GM18505 (cell line): ENCODE measurements around the gene ZNF460.

Experiments used
- ATAC-seq: cut with Tn5 transposase; IDR thresholded peaks from one replicate; pipeline ENCODE4 v1.9.1; 2021; ENCODE audit not compliant: unreplicated experiment
- POLR2A ChIP-seq: IDR thresholded peaks from 4 replicates; pipeline ENCODE4 v1.6.1; 2011; ENCODE audit warnings: borderline replicate concordance; ENCODE audit not compliant: insufficient read depth, insufficient read length; ENCODE audit errors: extremely low read depth

ZNF460 gene

DNA sequence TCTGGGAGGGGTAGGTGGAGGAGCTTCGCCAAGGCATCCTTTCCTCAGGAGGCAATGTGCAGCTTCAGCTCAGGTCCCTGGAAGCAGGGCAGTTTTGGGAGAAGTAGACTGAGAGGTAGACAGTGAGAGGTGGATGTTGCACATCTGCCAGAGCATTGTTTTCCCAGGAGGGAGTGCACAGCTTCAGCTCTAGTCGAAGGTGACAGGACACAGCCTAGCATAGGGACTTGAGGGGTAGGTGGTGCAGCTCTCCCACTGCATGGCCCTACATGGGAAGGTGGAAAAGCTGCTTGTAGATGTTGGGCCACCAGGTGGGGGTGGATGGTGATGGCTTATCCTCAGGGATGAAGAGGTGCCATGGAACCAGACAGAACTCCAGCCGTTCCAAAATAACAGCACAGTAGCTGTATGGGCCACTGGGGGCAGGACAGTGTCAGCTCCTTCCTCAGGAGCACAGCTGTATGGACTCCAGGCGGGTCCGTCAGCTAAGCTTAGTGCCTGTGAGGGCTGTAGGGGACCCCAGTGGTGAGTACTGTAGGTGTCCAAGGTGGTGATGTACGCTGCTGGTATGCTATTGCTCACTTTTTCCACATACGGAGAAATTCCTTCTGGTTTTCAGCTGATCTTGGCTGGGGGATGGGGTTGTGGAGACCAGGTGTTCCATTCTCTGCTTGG, 22.6 kb downstream of the ZNF460 start:
- ATAC-seq: no peak
- peak; percentile 20 for TF ChIP-seq POLR2A

DNA sequence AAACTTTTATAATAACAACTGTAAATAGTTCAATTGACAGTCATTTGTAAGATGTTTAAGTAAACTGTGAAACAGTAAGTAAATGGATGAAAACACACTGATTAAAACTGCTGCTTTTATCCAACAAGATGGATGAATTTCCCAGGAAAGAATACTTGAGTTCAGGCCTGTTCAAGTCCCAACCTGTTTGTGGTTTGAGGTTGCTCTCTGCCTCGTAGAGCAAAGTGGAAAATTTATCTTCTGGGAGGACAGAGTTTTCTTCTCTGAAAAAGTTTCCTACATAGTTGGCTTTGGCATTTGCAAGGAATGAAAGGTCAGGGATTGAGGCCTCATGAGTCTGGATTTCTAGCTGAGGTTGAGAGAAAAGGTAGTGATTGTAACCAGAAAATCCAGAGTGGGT, 24.8 kb downstream of the ZNF460 start:
- no peak for TF ChIP-seq POLR2A
- ATAC-seq: no peak

DNA sequence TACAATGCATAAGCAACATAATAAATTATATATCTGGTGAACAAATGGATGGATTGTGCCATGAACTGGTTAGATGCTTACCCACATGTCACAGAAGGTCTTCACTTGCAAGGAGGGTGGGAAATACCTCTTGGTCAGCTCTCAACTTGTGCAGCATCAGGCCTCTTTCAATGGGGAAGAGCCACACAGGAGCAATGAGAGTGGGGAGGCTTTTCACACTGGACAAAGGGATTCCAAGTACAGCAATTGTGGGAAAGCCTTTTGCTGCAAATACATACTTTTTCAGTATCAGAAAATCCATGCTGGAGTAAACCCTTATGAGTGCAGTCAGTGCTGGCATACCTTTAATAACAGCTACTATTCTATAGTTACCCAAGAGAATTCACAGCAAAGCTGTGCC, 28.2 kb downstream of the ZNF460 start:
- no peak for TF ChIP-seq POLR2A
- no peak for ATAC-seq

DNA sequence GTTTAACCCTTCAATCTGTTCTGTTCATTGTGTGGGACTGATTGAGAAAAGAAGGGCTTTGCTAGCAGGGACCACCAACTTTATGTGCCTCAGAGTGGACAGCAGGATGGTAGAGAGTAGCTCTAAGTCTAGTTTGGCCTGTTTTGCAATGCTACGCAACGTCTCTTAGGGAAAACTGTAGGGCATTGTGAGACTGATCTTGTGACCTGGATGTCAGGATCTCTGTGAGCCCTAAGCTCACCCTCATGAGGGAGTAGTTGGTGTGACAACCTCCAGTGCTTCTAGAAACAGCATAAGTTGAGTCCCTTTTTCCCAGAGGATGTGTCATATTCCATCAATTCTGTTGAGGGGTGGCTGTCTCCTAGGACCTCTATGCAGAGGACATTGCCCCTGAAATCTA, 30.5 kb downstream of the ZNF460 start:
- ATAC-seq: no peak
- no peak for TF ChIP-seq POLR2A

DNA sequence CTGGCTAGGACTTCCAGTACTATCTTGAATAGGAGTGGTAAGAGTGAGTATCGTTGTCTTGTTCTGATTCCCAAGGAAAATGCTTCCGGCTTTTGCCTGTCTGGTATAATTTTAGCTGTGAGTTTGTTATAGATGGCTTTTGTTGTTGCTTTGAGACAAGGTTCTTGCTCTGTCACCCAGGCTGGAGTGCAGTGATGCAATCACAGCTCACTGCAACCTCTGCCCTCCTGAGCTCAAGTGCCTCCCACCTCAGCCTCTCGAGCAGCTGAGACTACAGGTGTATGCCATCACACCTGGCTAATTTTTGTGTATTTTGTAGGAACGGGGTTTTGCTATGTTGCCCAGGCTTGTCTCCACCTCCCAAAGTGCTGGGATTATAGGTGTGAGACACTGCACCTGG, 33.9 kb downstream of the ZNF460 start:
- no peak for TF ChIP-seq POLR2A

DNA sequence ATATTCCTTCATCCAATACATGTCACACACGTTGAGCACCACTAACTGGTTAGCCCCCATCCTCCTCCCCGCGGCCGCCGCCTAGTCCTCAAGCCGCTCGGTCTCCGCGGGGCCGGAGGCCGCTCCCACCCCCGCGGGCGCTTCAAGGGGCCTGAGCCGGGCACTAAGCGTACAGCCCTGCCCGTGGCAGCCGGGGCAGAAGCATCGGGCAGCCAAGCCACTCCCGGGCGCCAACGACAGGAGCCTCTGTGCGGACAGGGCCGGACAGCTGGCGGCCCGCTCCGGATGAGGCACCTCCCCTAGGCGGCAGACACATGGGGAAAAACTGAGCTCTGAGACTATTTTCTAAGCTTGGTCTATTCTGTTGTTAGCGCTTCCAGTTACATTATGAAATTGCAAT, 37.2 kb downstream of the ZNF460 start:
- no peak for ATAC-seq
- TF ChIP-seq POLR2A: no peak

More for the DNA sequence above, 33.9 kb downstream of the ZNF460 start:
- ATAC-seq: no peak

DNA sequence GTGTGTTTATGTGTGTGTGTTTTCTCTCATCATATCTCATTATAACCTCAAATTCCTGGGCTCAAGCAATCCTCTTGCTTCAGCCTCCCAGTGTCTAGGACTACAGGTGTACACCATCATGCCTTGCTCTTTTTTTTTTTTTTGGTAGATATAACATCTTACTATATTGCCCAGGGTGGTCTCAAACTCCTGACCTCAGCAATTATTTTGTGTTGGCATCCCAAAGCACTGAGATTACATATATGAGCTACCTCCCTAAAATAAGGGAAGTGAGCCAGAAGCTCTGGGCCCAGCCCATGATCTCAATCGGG, 39.5 kb downstream of the ZNF460 start:
- no peak for TF ChIP-seq POLR2A
- ATAC-seq: no peak

DNA sequence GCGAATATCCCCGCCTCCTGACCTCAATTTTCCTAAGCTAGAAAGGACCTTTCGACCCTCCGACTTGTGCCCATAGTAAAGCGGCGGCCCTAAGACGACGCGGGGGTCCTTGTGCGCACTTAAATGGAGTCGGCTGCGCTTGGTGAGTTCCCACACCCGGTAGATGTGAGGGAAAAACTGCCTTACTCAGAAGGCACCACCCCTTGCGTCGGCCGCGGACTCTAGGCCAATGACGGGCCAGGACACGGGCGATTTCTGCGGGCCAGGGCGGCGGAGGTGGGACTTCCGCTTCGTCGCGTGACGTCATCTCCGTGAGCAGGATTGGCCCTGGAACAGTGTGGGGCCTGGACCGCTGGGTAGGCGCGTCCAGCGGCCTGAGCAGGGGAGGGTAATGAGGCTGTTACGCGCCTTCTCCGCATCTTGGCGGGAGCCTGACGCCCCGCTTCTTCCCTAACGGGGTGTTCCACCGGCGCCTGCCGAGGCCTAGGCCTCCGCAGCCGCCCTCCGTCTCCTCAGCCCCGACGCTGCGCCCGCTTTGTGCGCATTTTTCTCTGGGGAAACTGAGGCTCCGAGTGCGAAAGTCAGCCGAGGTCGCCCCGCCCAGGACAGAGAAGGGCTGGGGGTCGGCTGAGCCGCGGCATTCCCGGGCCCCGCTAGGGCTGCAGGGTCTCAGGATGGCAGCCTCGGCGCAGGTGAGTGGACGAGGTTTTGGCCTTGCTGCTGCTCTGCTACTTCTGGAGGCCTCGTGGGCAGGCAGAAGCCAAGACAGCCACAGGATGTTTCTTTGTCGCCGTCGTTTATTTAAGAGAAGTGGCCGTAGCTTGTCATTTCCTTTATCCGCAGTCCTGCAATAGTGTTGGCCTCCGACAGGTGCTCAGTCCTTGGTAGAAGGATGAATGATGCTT, 40.1 kb downstream of the ZNF460 start, which contains the start of gene ZNF543:
Gene ZNF543, plus strand, starts transcription at position 293 of the 905 bp plus-strand sequence. Its CDS starts 382 bp downstream, at position 675.
- TF ChIP-seq POLR2A: peak; percentile 87
- peak; percentile 98 for ATAC-seq

DNA sequence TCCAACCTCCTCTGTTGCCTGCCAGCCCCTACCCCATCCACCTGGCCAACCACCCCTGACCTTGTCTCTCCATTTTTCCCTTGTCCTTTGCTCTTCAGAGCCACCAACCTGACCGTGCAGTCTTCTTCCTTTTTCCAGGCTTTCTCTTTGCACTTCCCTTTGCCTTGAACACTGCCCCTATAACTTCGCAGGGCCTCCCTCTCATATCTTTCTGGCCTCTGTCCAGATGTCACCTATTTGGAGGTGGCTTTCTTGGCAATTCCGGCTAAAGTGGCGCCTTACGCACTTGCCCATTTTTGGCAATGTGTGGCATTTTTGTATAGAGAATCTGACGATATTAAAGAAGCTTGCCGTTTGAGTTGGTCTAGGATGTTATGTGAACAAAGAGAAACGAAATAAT, 40.8 kb downstream of the ZNF460 start:
- no peak for TF ChIP-seq POLR2A
- no peak for ATAC-seq

DNA sequence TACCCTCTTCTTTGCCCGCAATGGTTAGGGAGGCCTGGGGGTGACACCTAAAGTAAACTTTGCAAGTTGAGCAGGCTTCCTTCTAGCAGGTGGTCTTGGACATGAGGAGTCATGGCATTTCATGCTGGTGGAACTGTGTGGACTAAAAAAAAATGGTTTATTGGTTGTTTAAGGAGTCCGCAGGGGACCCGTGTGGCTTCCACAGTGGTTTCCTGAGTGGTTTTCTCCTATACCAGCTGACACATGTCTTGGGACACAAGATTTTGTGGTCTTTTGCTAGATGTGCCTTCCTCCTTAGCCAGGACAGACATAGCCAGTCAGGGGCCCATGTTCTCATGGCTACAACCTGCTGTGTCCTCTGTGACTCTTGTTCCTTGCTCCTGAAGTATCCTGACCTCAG, 41.5 kb downstream of the ZNF460 start:
- ATAC-seq: no peak
- TF ChIP-seq POLR2A: no peak

DNA sequence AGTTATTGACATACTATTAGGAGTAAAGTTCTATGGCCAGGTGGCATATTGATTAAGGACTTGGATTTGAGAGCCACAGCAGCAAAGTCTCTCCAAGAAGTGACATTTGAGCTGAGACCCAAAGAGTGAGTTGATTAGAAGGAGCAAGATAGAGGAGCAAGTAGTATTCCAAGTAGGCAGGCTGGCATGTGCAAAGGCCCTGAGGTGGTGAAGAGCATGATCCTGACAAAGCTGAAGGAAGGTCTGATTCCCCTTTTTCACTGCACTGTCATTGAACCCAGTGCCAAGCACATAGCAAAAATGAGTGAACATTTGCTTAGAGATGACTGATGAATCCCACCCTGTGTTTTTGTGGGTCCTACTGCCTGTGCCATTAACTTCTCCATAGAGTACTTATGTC, 44.7 kb downstream of the ZNF460 start:
- no peak for ATAC-seq
- TF ChIP-seq POLR2A: no peak

DNA sequence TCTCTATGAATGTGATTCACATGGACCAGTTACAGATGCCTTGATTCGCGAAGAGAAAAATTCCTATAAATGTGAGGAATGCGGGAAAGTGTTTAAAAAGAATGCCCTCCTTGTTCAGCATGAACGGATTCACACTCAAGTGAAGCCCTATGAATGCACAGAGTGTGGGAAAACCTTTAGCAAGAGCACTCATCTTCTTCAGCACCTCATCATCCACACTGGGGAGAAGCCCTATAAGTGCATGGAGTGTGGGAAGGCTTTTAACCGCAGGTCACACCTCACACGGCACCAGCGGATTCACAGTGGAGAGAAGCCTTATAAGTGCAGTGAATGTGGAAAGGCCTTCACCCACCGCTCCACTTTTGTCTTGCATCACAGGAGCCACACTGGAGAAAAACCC, 47.7 kb downstream of the ZNF460 start:
- TF ChIP-seq POLR2A: no peak
- ATAC-seq: no peak

DNA sequence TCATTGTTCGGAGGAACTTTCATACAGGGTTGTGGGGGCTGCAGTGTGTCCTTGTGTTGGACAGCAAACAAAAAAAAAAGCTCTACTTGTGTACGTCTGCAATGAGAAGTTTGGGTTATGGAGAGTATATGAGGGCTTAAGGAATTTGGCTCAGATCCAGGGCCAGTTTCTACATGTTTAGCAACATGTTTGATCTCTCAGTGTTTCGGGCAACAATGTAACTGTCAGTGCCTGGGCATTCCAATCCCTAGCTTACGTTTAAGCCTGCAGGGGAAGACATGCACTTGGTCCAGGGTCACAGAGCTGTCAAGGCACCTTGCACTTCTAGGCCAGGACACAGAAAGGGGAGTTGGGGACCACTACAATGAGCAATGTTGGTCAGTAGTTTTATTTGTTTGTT, 53.9 kb downstream of the ZNF460 start:
- ATAC-seq: no peak
- TF ChIP-seq POLR2A: no peak

DNA sequence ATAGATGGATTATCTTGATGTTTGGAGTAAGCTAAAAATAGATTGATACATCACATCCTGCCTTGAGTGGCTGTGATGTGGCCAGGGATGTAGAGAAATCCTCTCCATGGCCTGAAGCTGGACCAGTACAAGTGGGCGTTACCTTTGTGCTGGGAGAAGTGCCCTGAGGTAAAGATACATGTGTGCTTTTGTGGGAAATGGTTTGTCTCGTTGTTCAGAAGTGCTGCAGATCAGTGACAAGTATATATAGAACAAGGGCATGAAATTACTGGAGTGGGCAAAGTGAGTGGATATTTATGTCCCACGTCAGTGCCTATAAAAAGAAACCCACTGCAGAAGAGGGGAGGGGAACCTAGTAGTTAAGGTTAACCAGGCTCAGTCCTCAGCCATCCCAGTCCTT, 58.6 kb downstream of the ZNF460 start:
- ATAC-seq: no peak
- no peak for TF ChIP-seq POLR2A
